ENCODE results near the gene PTPRT.

GRCh38 chr20:43196243-43196642 lies 6.5 kb upstream of the PTPRT start:
- TF ChIP-seq POLR2A (IDR thresholded peaks at IDR 0.05; ENCODE audit: extremely low read depth, insufficient read length) = no peak
- TF ChIP-seq CTCF (IDR thresholded peaks at IDR 0.05; ENCODE audit: low read depth, low read length) = no peak

All from NB4 (cell line).